A549 treated with CpdA at 1 μM for 4 hours (cell line): Measurements from ENCODE around the gene CLDN11. TPM values are rescaled to one million over a fixed set of nuclear protein-coding genes. Genes with fewer than 3 reads are reported as not detected.

Source experiments
- total RNA-seq: library from RNA; stranded (reverse); fragments of 200-300 nt; extraction: Qiagen RNA extraction; gene quantifications from 5 replicates; pipeline ENCODE4 v1.2.3, GENCODE V29; 2022; ENCODE audit warnings: low read depth

Gene CLDN11
- total RNA-seq: 0.14 to 0.26 TPM (median 0.22 TPM) in 5 replicates

DNA sequence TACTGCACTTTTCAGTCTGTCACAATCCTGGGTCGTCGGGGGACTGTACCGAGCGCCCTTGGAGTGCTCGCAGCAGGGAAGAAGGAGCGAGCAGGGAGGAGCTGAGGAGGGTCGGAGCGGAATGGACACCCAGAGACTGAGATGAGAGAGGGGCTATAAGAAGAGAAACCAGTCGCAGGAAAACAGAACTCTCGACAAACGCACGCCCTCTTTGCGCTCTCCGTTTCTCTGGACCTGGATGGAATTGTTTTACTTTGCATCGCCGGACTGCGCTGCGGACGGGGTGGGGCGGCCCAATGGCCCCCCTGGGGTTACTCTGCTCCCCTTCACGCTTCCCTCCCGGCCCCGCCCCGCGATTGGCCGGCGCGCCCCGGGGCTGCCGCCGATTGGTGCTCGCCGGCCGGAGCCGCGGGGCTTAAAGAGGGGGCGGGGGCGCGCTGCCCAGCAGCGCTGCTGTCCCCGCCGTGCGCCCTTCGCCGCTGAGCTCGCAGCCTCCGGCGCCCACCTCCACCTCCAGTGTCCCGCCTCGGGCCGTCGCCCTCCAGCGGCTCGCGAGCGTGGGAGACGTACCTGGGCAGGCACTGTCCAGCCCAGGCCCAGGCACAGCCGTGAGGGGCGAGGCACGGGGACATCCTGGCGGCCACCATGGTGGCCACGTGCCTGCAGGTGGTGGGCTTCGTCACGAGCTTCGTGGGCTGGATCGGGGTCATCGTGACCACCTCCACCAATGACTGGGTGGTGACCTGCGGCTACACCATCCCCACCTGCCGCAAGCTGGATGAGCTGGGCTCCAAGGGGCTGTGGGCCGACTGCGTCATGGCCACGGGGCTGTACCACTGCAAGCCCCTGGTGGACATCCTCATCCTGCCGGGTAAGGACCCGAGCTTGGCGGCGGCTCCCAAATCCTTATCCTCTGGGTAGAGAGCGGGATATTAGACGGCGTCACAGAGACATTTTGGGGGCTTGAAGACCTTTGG, at the start of gene CLDN11:
Gene CLDN11 (plus strand): TSS at position 447 of the 977 bp plus-strand sequence. CDS start 199 bp downstream, at position 646.

Other genes with a start within 250 kb of the CLDN11 start
- 9.5 to 16.8 TPM (median 14.0 TPM) in 5 replicates for gene PHC3, start 237.1 kb upstream of the CLDN11 start, total RNA-seq
- 14.4 to 20.2 TPM (median 17.9 TPM) in 5 replicates for gene PRKCI, start 196.4 kb upstream of the CLDN11 start, total RNA-seq
- 18.4 to 31.8 TPM (median 23.3 TPM) in 5 replicates for gene SKIL, start 61.2 kb upstream of the CLDN11 start, total RNA-seq
- not detected in 5 replicates for gene SLC7A14, start 167.2 kb downstream of the CLDN11 start, total RNA-seq